PFSK-1 (cell line): Measurements from ENCODE around the gene PGAM1.
A peak's percentile ranks its signal among the peaks of the same experiment; 100 is the strongest.

ENCODE experiments used
- FOXP2 ChIP-seq: optimal IDR thresholded peaks from 2 replicates; pipeline ENCODE3; 2011; ENCODE audit warnings: borderline replicate concordance, control low read depth, inconsistent platforms; ENCODE audit not compliant: insufficient read depth; ENCODE audit errors: extremely low read length, extremely low read depth
- POLR2AphosphoS5 ChIP-seq: IDR thresholded peaks from 2 replicates; pipeline ENCODE4 v1.6.1; 2012; ENCODE audit warnings: low read depth, mild to moderate bottlenecking, control low read depth, low read length, moderate library complexity
- REST ChIP-seq, 2 experiments: IDR thresholded peaks; 2 replicates each; pipeline versions ENCODE4 v1.6.1 to v1.8.0; 2011 to 2012; ENCODE audit warnings: low read depth in 2 of 2, low read length in 2 of 2, control low read depth in 1 of 2, inconsistent platforms in 1 of 2, mild to moderate bottlenecking in 1 of 2, moderate library complexity in 1 of 2; ENCODE audit not compliant: insufficient read depth in 1 of 2
- SIN3A ChIP-seq: IDR thresholded peaks from 2 replicates; pipeline ENCODE4 v1.6.1; 2012; ENCODE audit warnings: mild to moderate bottlenecking, low read length, moderate library complexity, borderline replicate concordance; ENCODE audit not compliant: insufficient read depth
- TAF1 ChIP-seq: IDR thresholded peaks from 2 replicates; pipeline ENCODE4 v1.6.1; 2012; ENCODE audit warnings: low read length, control low read depth, borderline replicate concordance; ENCODE audit not compliant: insufficient read depth

The PGAM1 gene

GRCh38 chr10:97445722-97446639, 20.0 kb downstream of the PGAM1 start, which contains the start of the genes EXOSC1 and ZDHHC16:
EXOSC1 (minus strand) TSS chr10:97446006; CDS start chr10:97445985, 21 bp downstream.
ZDHHC16 (plus strand) TSS chr10:97446175; CDS start chr10:97451676, 5,501 bp downstream.
- TF ChIP-seq REST (IDR thresholded peaks at IDR 0.05; ENCODE audit: insufficient read depth in 1 of 2, low read depth in 2 of 2, low read length in 2 of 2) (no peak; a peak in 1 of 4 replicates), FOXP2 (peak; percentile 52), SIN3A (0 out of 2 replicates have a peak, but pooled peaks have one; percentile 50), TAF1 (peak; percentile 47; the same call in 1 of the 2 replicates), POLR2AphosphoS5 (peak; percentile 88)

- TF ChIP-seq REST (IDR thresholded peaks at IDR 0.05; ENCODE audit: insufficient read depth in 1 of 2, low read depth in 2 of 2, low read length in 2 of 2): no peak
- TF ChIP-seq SIN3A: no peak
- TF ChIP-seq POLR2AphosphoS5: no peak
- no peak for TF ChIP-seq TAF1
- no peak for TF ChIP-seq FOXP2
These were observed 24.8 kb downstream of the PGAM1 start for GRCh38 chr10:97450828-97451227.

- TF ChIP-seq POLR2AphosphoS5: no peak
- TF ChIP-seq REST (IDR thresholded peaks at IDR 0.05; ENCODE audit: insufficient read depth in 1 of 2, low read depth in 2 of 2, low read length in 2 of 2): no peak
- no peak for TF ChIP-seq FOXP2
- no peak for TF ChIP-seq SIN3A
- no peak for TF ChIP-seq TAF1
These were observed 25.6 kb downstream of the PGAM1 start for GRCh38 chr10:97451605-97452004.

- TF ChIP-seq POLR2AphosphoS5: no peak
- TF ChIP-seq REST (IDR thresholded peaks at IDR 0.05; ENCODE audit: insufficient read depth in 1 of 2, low read depth in 2 of 2, low read length in 2 of 2): no peak
- TF ChIP-seq SIN3A: no peak
- no peak for TF ChIP-seq FOXP2
- TF ChIP-seq TAF1: no peak
These were observed 26.4 kb downstream of the PGAM1 start for GRCh38 chr10:97452352-97452751.
